BLaER1 (cell line): ENCODE measurements around the gene SDK1.

Experiments used
- H3K27ac ChIP-seq: shearing (Covaris generic); formaldehyde crosslinking; 2 replicates; pipeline ENCODE4 v1.8.1; 2022
- H3K27me3 ChIP-seq: shearing (Covaris generic); formaldehyde crosslinking; 2 replicates; pipeline ENCODE4 v1.8.1; 2022
- H3K36me3 ChIP-seq: shearing (Covaris generic); formaldehyde crosslinking; 2 replicates; pipeline ENCODE4 v1.8.1; 2022
- H3K4me1 ChIP-seq: shearing (Covaris generic); formaldehyde crosslinking; 2 replicates; pipeline ENCODE4 v1.8.1; 2022
- H3K4me2 ChIP-seq: shearing (Covaris generic); formaldehyde crosslinking; 2 replicates; pipeline ENCODE4 v1.8.1; 2022
- H3K4me3 ChIP-seq: shearing (Covaris generic); formaldehyde crosslinking; 2 replicates; pipeline ENCODE4 v1.8.1; 2022
- H3K9ac ChIP-seq: shearing (Covaris generic); formaldehyde crosslinking; 2 replicates; pipeline ENCODE4 v1.8.1; 2022
- H3K9me3 ChIP-seq: shearing (Covaris generic); formaldehyde crosslinking; 2 replicates; pipeline ENCODE4 v1.8.1; 2022
- H4K20me1 ChIP-seq: shearing (Covaris generic); formaldehyde crosslinking; 2 replicates; pipeline ENCODE4 v1.8.1; 2022
- Cebpa-rat ChIP-seq: shearing (Covaris generic); IDR thresholded peaks from 2 replicates; pipeline ENCODE4 v1.8.1; 2022

SDK1 gene

DNA sequence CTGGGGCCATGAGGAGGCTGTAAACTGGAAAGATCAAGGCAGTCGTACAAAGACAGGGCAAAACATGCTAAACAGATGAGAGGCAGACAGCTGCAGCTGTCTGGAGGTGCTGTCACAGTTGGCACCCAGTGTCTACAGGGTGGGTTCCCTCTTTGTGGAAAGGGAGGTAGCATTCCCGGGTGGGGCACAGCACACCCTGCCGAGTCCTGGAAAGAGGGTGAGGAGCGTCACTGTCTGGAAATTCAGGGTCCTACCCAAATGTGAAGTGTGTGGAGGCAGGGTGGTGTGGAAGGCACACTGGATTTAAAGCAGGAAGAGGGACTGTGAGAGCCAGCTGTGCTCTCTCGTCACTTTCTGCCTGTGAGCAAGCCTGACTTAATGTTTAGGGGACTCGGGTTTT is 356.2 kb downstream of the SDK1 start:
- Histone ChIP-seq H3K4me2 (no peak overlapping the region), H3K9me3 (no peaks in the 10 kb centered on the region), H3K27ac (no peak overlapping the region), H3K36me3 (no peaks in the 10 kb centered on the region), H3K27me3 (no peaks in the 10 kb centered on the region), H3K4me1 (no peaks in the 10 kb centered on the region), H3K9ac (no peak overlapping the region), H3K4me3 (no peak overlapping the region), H4K20me1 (no peaks in the 10 kb centered on the region)
- no peak for TF ChIP-seq Cebpa-rat

DNA sequence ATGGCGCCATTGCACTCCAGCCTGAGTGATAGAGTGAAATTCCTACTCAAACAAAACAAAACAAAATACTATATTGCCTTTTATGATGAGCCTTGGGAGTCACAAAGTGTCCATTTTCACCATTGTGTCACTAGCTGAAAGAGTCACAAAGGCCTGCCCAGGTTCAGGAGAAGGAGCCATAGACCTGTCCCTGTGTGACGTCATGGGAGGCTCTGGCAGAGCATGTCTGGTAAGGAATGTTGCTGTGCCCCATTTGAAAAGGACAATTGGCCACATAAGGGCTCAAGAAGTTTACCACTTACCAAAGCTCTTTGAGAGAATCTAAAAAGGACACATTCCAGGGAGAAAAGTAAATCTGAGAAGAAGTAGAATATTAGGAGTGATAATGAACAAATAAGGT is 367.7 kb downstream of the SDK1 start:
- H3K4me3 ChIP-seq = no peak overlapping the region
- H3K4me2 ChIP-seq = no peak overlapping the region
- no peaks in the 10 kb centered on the region for H3K9me3 ChIP-seq
- H3K27me3 ChIP-seq = no peaks in the 10 kb centered on the region
- H3K4me1 ChIP-seq = no peaks in the 10 kb centered on the region
- H3K9ac ChIP-seq = no peak overlapping the region
- no peaks in the 10 kb centered on the region for H3K36me3 ChIP-seq
- TF ChIP-seq Cebpa-rat = no peak
- no peak overlapping the region for H3K27ac ChIP-seq
- H4K20me1 ChIP-seq = no peaks in the 10 kb centered on the region

DNA sequence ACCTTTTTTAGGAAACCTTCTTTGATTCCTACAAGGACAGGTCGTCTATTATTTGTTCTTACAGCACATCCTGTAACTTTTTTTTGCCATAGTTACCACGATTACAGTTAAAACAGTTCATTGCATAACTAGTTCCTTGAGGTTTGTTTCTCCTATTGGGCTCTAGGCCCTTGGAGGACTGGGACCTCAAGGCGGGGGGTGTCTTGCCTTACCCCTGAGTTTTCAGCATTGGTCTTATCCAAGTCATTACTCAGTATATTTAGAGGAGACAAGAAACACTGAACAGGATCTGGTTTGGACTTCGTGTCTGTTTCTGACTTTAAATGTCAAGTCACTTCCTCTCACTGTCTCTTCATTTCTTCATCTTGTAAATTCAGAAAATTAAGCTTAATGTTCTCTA is 369.8 kb downstream of the SDK1 start:
- no peak overlapping the region for H3K4me3 ChIP-seq
- H3K4me2 ChIP-seq = no peak overlapping the region
- H3K36me3 ChIP-seq = no peaks in the 10 kb centered on the region
- no peaks in the 10 kb centered on the region for H3K4me1 ChIP-seq
- TF ChIP-seq Cebpa-rat = no peak
- no peaks in the 10 kb centered on the region for H3K9me3 ChIP-seq
- no peak overlapping the region for H3K27ac ChIP-seq
- H3K9ac ChIP-seq = no peak overlapping the region
- H4K20me1 ChIP-seq = no peaks in the 10 kb centered on the region
- H3K27me3 ChIP-seq = no peaks in the 10 kb centered on the region

DNA sequence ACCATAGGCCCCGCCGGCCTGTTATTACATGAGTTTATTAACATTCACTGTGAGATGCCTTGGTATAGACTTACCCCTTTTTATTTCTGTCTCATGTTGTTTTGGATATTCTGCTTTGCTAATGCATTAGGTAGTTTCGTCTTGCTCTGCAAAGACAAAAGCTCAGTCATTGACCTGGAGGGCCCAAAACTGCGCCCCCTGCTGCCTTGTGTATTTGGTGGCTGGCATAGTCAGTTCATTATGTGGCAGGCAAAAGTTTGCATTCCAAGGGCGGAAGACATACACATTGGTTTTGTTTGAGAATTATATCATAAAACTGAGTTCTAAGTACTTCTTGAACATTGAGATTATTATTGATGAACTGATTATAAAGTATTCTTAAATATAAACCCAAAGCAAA is 372.5 kb downstream of the SDK1 start:
- H4K20me1 ChIP-seq = no peaks in the 10 kb centered on the region
- H3K4me1 ChIP-seq = no peaks in the 10 kb centered on the region
- H3K4me3 ChIP-seq = no peak overlapping the region
- no peaks in the 10 kb centered on the region for H3K27me3 ChIP-seq
- H3K27ac ChIP-seq = no peak overlapping the region
- H3K9ac ChIP-seq = no peak overlapping the region
- H3K36me3 ChIP-seq = no peaks in the 10 kb centered on the region
- H3K9me3 ChIP-seq = no peaks in the 10 kb centered on the region
- TF ChIP-seq Cebpa-rat = no peak
- H3K4me2 ChIP-seq = no peak overlapping the region

DNA sequence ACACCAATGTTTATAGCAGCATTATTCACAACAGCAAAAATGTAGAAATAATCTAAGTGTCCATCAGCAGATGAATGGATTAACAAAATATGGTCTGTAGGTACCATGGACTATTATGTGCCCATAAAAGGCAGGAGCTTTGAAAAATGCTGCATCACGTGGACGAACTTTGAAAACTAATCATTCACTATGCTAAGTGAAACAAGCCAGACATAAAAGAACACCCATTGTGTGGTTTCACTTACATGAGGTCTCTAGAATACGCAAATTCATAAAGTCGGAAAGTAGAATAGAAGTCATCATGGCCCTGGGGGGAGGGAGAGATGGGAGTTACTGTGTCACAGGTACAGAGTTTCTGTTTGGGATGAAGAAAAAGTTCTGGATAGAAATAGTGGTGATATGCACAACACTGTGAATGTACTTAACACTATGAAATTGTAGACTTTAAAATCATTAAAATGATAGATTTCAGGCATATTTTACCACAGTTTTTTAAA is 377.3 kb downstream of the SDK1 start:
- no peak for TF ChIP-seq Cebpa-rat
- Histone ChIP-seq H3K9ac (no peak overlapping the region), H3K27me3 (no peaks in the 10 kb centered on the region), H3K27ac (no peak overlapping the region), H3K4me3 (no peak overlapping the region), H3K9me3 (no peaks in the 10 kb centered on the region), H3K4me2 (no peak overlapping the region), H4K20me1 (no peaks in the 10 kb centered on the region), H3K4me1 (no peaks in the 10 kb centered on the region), H3K36me3 (no peaks in the 10 kb centered on the region)

DNA sequence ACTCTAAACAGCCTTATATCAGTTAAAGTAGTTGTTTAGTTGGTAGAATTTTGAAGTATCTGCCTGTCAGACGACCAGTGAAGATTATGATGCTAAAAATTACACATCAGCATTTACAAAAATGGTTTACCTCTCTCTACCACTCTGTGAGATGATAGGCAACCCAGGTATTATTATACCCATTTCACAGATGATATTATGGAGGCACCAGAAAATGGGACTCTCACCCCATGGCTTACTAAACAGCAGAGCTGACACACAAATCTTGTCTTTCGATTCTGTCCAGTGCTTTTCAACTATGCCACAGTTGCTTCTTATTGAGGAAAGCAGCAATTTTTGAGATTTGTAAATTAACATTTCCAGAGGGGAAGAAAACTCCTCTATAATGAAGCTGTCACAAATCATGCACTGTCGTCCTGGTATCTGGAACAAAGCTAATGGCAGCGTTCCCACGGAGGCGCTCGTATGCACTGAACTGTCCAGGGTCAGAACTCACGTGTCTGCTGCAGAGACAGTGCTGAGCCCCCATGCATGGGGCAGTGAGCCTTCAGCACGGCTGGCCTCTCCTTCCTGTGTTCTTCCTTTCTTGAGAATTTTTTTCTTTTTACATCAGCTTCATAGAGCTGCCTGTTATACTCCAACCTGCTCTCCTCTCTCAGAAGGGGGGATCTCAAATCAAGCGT is 381.1 kb downstream of the SDK1 start:
- Histone ChIP-seq H3K4me1 (no peaks in the 10 kb centered on the region), H3K4me2 (no peak overlapping the region), H3K27me3 (no peaks in the 10 kb centered on the region), H3K27ac (no peak overlapping the region), H3K9me3 (no peaks in the 10 kb centered on the region), H4K20me1 (no peaks in the 10 kb centered on the region), H3K4me3 (no peak overlapping the region), H3K36me3 (no peaks in the 10 kb centered on the region), H3K9ac (no peak overlapping the region)
- TF ChIP-seq Cebpa-rat = no peak

DNA sequence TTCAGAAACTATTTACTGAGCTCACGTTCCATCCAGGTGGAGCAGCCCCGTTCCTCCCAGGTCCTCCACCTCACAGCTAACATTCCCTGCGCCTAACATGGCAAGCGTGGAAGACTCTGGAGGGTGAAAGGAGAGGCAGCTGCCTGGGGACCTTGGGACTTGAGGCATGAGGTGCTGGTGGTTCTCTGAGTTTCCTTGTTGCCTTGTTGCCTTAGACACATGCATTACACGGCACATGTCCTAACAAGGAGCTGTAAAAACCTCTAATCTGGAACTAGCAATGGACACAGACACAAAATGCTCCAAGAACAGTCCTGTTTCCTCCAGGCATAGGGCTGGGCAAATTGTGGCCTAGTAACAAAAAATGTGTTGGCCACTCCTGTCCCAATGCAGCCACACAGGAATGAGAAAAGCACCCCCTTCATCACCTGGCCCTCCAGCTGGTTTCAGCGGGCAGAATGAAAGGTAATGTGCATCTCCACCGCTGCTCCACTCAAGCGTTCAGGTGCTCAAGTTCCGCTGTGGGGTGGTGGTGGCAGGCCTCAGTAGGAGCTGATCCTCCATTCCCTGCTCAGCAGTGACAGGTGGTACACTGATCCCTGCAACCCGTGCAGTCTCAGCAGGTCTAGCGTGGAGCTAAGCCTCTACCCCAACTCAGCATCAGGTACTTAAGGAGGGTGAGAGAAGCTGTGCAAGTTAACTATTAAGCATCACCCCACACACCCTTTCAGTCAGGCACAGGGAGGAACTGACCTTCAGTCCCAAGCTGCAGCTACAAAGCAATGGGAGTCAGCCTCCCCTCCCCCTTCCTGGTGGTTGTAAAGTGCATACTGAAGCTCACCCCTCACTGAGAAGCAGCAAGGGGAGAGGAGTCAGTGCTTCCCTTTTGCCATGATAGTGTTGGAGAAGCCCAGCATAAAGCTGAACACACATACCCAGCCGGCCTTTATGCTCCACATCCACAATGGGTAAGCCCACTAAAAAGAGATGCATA is 382.8 kb downstream of the SDK1 start:
- Histone ChIP-seq H3K27me3 (no peaks in the 10 kb centered on the region), H4K20me1 (no peaks in the 10 kb centered on the region), H3K9me3 (no peaks in the 10 kb centered on the region), H3K4me2 (no peak overlapping the region), H3K4me1 (no peaks in the 10 kb centered on the region), H3K4me3 (no peak overlapping the region), H3K9ac (no peak overlapping the region), H3K36me3 (no peaks in the 10 kb centered on the region), H3K27ac (no peak overlapping the region)
- no peak for TF ChIP-seq Cebpa-rat

DNA sequence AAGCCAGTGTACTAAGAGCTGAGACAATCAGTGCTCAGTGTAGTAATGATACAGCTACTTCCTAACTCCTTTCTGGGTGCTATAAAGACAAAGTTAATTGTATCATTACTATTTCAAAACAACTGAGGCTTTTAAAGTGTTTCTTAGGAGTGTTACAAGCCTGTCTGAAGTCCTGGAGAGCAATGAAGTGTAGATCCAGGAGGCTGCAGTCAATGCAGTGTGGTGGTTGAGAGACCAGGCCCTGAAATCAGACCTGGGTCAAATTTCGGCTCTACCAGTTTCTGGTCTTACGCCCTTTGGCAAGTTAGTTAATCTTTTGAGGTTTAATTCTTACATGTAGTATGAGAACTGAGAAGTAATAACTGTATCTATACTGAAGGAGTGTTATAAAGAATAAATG is 387.0 kb downstream of the SDK1 start:
- Histone ChIP-seq H3K4me1 (no peaks in the 10 kb centered on the region), H3K27me3 (no peaks in the 10 kb centered on the region), H3K36me3 (no peaks in the 10 kb centered on the region), H3K4me2 (no peak overlapping the region), H4K20me1 (no peaks in the 10 kb centered on the region), H3K27ac (no peak overlapping the region), H3K4me3 (no peak overlapping the region), H3K9me3 (no peaks in the 10 kb centered on the region), H3K9ac (no peak overlapping the region)
- TF ChIP-seq Cebpa-rat = no peak

DNA sequence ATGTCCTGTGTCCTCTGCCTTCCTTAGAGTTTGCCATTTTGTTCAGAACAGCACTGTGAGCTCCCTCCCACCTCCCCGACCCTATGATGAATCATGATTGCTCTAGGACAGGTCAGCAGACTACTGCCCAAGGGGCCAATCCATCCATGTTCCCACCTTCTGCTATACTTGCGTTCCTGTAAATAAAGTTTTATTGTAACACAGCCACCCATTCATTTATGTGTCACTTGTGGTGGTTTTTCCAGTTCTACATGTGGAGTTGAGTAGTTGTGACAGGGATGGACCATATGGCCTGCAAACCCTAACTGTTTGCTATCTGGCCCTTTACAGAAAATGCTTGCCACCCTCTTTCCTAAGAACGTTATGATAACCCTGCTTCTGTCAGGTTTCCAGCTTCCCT is 387.8 kb downstream of the SDK1 start:
- no peak overlapping the region for H3K9ac ChIP-seq
- H3K4me1 ChIP-seq = no peaks in the 10 kb centered on the region
- no peak overlapping the region for H3K4me2 ChIP-seq
- no peak overlapping the region for H3K4me3 ChIP-seq
- TF ChIP-seq Cebpa-rat = no peak
- no peaks in the 10 kb centered on the region for H4K20me1 ChIP-seq
- no peaks in the 10 kb centered on the region for H3K9me3 ChIP-seq
- no peak overlapping the region for H3K27ac ChIP-seq
- no peaks in the 10 kb centered on the region for H3K36me3 ChIP-seq
- H3K27me3 ChIP-seq = no peaks in the 10 kb centered on the region
